HG03460 (cell line): ENCODE results near the gene CPNE4.
"Not testable (repeated sequence)": the region's sequence is repeated elsewhere in the genome, so short reads cannot be mapped to it uniquely, and the experiment has no call there.

Source experiments
- ATAC-seq: cut with Tn5 transposase; IDR thresholded peaks from one replicate; pipeline ENCODE4 v1.9.1; 2021; ENCODE audit not compliant: unreplicated experiment

CPNE4 gene

GRCh38 chr3:132034486-132035464, at the start of gene CPNE4:
CPNE4 (minus strand) TSS chr3:132035014.
- no peak for ATAC-seq

GRCh38 chr3:132083583-132084279, 48.9 kb upstream of the CPNE4 start:
- ATAC-seq = no peak

- no peak for ATAC-seq
Measured at GRCh38 chr3:132083159-132083558, 48.3 kb upstream of the CPNE4 start.

- ATAC-seq = no peak
Measured at GRCh38 chr3:132079147-132079546, 44.3 kb upstream of the CPNE4 start.

- ATAC-seq = no peak
Measured at GRCh38 chr3:132073771-132074170, 39.0 kb upstream of the CPNE4 start.

- ATAC-seq = no peak
Measured at GRCh38 chr3:132071043-132071442, 36.2 kb upstream of the CPNE4 start.

DNA sequence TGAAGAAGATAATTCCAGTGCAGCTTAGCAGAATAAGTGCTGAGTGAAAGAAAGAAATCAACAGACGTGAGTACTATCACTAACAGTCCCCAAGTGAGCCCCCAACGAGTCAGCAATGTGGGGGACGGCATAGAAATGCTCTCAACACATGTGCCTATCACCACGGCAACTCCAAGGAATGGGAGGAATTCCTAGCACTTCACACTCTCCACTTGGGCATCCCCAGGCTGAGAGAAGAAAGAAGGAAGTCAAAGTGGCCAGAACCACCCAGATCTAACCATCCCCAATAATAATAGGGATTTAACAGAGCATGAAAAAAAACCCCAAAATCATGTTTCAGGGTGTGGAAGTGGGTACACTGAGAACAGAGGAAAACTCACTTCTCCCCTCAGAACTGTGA, 29.3 kb upstream of the CPNE4 start:
- ATAC-seq = no peak

DNA sequence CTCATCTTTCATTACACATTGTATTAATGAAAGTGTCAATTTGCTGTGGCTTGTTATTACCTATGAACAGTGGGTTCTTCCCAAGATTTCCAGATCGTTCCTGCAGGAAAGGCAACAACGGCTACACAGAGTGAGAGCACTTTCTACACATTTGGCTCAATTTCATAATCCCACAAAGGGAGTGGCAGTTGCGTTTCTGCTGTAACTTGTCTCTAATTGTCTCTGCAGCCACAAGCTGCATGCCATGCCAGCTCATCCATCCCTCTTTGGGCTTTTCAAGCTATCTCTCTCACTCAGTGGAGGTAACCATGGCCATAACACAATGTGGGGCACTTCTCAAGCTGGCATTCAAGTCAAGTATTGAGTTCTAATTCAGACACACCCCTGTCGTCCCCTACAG, 27.7 kb upstream of the CPNE4 start:
- no peak for ATAC-seq

- ATAC-seq = no peak
Measured at GRCh38 chr3:132055872-132056271, 21.1 kb upstream of the CPNE4 start.

DNA sequence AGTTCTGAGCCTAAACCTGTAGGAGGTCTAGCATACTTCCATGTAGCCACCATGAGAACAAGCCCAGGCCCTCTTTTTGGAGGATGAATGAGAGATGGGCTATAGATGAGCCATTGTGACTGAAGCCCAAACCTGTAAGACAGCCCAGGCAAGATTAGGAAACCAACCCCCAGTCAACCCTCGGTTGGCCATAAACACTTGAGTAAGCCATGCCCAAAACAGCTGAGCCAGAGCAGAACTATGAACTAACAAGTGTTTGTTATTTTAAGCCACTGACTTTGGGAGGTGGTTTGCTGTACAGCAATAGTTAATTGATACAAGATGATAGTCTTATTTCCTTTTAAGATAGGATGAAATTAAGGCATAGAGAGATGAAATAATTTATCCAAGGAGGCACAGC, 12.4 kb upstream of the CPNE4 start:
- no peak for ATAC-seq

DNA sequence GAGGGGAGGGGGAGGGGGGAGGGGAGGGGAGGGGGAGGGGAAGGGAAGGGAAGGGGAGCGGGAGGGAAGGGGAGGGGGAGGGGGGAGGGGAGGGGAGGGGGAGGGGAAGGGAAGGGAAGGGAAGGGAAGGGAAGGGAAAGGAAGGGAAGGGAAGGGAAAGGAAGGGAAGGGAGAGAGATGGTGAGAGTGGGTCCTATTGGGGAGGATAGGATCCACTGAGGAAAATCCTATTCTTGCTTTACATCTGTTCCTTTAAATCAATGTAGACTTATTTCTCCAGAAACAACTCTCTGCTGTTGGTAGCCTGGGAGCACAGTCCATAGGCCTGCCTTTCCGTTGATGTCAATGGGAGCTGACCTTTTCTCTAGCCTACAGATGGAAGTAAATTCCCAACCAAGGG, 10.1 kb upstream of the CPNE4 start:
- not testable (repeated sequence) for ATAC-seq

GRCh38 chr3:132042681-132043080, 7.9 kb upstream of the CPNE4 start:
- ATAC-seq = no peak

DNA sequence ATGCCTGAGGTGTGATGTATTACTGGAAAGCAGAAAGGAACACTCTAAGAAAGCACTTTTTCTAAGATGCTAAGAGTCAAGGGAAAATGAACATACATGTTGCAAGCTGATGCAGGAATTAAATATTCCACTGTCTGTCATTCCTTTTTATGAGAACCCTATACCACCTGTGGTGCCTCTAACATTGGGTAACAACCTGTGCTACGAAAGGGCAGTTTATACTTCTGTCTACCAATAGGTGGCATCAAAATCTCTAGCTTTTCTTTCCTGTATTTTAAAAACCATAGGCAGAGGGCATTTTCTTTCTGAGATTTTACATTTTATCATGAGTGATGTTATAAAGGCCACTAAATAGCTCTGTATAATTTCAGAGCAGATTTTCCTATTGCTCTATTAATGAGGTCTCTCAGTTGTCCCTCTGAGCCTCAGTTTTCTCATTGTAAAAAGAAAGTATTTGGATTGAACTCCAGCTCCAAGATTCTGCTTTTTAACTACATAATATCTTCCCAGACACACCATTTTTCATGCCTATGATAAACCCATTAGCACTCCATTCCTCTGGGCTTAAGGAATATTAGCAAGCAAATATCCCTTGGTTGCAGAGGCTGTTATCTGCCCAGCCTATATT, 3.5 kb upstream of the CPNE4 start:
- no peak for ATAC-seq

DNA sequence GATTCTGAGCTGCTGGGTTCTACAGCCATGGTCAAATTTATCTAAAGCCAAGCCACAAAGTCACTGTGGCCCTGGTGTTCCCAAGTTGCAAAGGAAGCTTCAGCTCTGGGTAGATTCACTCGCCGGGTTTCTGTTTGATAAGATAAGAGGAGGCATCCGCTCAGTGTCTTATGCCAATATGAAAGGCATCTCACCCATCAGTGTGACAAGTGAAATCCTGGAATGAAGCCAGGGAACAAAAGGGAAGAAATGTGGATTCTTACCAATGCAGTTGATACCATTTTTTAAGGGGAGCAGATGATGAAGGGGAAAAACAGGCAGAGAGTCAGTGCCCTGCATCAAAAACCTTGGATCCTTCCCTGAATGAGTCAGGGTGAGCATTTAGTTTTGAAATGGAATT, 2.8 kb upstream of the CPNE4 start:
- no peak for ATAC-seq

DNA sequence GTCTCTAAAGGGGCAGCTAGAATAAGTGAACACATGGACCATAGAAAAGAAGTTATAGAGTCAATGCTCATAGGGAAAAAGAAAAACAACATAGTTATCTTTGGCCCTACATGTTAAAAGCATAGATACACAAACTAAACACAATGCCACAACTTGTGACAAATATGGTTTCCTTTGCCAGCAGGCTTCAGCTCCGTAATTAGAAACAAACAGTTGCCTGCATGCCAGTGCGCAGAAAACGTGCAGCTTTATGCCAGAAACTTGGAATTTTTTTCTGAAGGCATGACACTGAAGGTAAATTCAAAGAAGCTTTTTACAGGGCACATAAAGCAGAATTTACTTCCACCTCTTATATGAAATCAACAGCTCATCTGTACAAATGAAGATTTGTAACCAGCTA, 2.2 kb upstream of the CPNE4 start:
- no peak for ATAC-seq

- ATAC-seq = no peak
Measured at GRCh38 chr3:132034097-132034485, 723 bp downstream of the CPNE4 start.

DNA sequence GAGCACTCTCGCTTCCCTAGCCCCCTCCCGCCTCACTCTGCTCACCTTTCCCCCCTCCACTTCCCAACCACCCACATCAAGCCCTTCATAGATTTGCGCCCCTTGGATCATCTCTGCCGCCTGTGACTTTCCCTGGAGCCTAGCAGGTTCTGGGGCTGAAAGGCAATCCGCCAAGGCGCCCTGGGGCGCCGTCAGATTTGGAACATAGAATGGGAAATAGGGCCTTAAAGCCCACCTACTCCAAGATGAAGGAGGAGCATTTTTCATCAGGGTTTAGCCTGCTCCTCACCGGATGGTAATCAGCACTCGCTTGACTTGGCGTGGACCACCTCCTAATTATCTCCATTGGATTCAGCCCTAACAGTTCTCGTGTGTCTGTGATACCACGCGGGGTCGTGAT, 1.3 kb downstream of the CPNE4 start:
- ATAC-seq = no peak

DNA sequence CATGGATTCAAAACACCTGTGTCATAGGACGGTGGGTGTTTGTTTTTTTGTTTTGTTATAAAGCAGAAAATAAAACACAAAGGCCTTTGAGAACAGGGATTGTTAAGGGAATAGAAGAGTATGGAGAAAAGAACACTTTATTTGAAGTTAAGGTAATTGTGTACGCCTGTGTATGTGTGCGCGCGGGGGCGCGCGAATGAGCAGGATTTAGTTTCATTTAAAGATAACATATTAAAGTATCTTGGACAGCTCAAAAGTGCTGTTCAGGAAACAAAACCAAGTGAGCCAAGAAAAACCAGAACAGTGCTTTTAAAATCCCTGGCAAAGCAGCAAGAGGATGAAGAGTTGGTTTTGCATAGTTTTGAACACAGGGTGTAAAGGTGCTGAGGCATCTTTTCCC, 1.9 kb downstream of the CPNE4 start:
- ATAC-seq = no peak

GRCh38 chr3:132029182-132029902, 5.5 kb downstream of the CPNE4 start:
- ATAC-seq = peak; percentile 67

DNA sequence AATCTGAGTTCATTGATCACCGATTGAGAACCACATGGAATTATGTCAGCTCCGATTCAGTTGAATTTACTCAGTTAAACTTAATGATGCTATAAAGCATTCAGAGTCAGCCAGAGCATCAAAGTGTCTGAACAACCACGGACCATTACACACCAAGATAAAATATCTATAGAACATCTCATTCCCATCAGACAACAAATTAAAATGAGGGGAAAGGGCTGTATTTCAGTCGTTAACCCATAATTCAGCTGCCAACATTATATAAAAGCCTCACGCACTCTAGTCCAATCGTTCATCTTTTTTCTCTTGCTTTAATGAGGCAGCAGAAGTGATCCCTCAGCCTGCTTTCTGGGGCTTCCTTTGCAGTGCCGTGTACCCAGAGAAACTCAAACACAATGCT, 11.9 kb downstream of the CPNE4 start:
- ATAC-seq = no peak

DNA sequence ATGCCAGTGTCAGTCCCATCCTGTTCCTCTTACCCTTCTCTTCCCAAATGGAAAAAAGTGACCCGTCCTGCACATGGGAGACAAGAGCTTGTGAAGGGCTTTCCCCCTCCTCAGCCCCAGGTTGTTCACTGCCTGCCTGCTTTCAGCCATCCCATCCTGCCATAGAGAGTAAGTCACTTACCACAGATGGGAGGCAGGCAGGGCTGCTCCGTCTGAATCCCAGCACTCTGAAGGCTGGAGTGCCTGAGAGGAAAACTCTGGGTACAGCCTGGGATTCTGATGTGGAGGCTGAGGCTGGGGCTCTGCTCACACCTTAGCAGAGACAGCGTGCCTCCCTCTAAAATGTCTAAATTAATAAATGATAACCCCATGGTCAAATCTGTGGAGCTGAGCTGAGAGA, 14.8 kb downstream of the CPNE4 start:
- ATAC-seq = no peak
